HG03064 (cell line): ENCODE measurements around the gene TK1.
"Not testable (repeated sequence)": the region's sequence is repeated elsewhere in the genome, so short reads cannot be mapped to it uniquely, and the experiment has no call there.

Source experiments
- ATAC-seq: cut with Tn5 transposase; IDR thresholded peaks from one replicate; pipeline ENCODE4 v1.9.1; 2021; ENCODE audit warnings: low read depth; ENCODE audit not compliant: unreplicated experiment

Gene TK1

DNA sequence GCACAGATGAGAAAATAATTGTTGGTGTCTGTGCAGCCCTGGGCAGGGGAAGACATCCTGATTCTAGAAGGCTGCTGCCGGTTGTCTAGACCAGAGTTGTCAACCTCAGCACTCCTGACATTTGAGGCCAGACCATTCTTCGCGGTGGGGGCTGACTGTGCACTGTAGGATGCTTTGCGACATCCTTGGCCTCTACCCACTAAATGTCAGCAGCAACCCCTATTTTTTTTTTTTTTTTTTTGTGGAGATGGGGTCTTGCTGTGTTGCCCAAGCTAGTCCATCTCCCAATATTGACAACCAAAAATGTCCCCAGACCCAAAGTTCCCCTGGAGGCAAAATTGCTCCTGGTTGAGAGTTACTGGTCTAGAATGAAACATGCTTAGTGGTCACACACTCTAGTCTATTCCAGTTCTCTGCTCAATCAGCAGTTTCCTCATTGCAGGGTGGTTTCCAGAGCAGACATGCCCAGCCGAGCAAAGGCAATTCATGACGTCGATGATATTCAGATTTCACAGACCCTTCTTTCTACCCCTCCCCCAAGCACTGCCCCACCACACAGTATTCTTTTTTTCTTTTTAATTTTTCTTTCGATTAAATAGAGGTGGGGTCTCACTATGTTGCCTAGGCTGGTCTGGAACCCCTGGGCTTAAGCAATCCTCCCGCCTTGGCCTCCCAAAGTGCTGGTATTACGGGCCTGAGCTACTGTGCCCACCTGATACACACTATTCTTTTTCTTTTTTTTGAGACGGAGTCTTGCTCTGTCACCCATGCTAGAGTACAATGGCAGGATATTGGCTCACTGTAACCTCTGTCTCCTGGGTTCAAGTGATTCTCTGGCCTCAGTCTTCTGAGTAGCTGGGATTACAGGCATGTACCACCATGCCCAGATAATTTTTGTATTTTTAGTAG lies 31.7 kb downstream of the TK1 start:
- ATAC-seq: peak; percentile 40

DNA sequence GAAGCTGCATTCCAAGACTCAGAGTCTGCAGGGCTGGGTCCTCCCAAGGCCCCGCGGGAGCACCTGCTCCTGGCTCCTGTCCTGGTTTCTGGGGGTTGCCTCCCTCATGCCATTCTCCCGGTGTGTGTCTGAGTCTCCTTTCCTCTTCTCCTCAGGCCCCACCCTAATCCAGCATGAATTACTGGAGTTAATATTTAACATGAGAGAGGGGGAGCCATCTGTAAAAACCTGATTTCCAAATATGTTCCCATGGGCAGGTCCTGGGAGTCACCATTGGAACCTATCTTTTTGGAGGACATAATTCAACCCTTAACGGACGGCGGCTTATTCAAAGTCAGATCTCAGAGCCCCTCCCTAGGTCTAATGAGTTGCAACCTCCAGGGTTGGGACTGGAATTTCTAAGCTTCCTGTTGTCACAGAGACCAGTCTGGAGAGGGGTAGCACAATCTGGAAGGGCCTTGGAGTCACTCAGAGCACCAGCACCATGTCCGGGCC lies 35.3 kb downstream of the TK1 start:
- no peak for ATAC-seq

DNA sequence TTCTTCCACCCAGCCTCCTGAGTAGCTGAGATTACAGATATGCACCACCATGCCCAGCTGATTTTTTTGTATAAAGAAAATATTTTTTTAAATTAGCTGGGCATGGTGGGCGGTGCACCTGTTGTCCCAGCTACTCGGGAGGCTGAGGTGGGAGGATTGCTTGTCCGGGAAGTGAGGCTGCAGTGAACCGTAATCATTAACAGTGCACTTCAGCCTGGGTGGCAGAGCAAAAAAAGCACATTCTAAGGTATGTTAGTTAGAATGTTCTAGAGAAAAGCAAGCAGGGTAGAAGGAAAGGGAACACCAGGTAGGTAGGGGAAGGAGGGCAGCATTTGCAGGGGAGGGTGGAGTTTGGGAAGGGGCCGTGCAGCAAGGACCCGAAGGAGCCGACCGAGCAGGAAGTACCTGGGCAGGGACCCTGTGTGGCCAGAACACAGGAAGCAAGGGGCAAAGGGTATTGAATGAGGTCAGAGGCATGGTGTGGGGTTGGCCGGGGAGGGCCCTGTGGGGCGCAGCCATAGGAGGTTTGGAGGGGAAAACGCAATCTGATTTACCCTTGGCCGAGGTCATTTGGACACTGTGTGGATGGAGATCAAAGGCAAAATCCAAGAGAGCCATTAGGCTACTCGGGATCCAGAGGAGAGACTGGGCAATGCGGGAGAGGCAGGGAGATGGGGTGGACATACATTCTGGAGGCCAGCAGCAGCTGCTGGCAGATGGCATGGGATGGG lies 38.4 kb downstream of the TK1 start:
- ATAC-seq: no peak

DNA sequence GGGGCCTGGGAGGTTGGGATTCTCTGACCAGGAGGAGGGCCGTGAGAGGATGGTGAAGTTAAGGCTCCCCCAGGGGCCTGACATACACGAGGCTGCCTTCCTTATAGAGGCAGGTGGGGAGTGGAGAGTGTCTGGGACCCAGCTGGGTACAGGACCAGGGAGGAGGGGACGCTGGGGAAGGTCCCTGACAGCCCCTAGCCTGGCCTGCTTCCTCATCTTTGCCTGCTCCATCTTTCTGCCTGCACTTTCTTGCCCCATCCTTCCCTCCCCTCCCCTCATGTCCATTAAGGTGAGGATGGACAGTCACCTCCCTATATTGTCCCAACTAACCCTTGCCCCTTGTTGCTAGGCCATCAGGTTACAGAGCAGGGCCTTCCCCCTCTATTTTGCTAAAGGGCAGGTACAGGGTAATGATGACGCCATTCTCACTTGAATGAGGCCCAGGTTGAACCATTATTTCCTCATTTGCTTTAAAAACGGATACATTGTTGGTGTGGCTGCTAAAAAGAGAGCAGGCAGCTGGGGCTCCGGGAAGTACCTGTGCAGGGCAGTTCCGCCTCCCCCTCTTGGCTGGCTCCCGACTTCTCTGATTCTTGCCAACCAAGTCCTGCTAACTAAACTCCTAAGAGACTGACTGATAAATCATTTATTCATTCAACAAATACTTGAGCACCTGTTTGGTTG lies 39.4 kb downstream of the TK1 start:
- ATAC-seq: no peak

DNA sequence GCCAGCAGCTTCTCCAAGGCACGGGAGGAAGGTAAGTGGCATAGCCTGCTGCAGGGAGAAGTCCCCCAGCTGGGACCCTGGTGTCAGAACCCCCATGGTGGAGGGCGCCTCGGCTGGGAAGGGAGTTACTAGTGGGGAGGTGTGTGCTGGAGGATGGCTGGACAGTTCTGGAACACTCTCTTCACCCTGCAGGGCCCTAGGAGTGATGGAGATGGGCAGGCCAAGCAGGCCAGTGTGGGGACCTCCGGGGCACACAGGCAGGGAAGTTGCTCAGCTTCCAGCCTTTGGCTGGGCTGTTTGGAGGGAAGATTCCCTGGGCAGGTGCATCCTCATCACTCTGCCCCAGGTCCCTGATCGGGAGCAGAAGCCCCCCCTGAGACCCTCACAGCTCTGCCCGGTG lies 40.0 kb downstream of the TK1 start:
- no peak for ATAC-seq

DNA sequence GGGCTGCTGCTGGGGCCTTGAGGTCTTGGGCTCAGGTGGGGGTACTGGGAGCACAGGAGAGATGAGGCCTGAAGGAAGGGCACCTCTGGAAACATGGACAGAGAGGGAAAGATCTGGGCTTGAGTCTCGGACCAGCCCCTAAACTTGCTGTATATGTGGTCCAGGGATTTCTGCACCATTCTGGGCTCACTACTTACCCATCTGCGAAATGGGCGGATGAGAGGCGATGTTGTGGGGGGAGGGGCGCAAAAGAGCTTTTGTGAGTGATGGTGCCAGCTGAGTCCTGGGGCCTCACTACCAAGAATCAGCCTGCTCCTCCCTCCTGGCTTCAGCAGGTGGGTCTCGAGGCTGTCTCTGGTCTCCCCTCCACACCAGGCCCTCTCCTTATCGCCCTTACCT lies 40.4 kb downstream of the TK1 start:
- ATAC-seq: no peak

DNA sequence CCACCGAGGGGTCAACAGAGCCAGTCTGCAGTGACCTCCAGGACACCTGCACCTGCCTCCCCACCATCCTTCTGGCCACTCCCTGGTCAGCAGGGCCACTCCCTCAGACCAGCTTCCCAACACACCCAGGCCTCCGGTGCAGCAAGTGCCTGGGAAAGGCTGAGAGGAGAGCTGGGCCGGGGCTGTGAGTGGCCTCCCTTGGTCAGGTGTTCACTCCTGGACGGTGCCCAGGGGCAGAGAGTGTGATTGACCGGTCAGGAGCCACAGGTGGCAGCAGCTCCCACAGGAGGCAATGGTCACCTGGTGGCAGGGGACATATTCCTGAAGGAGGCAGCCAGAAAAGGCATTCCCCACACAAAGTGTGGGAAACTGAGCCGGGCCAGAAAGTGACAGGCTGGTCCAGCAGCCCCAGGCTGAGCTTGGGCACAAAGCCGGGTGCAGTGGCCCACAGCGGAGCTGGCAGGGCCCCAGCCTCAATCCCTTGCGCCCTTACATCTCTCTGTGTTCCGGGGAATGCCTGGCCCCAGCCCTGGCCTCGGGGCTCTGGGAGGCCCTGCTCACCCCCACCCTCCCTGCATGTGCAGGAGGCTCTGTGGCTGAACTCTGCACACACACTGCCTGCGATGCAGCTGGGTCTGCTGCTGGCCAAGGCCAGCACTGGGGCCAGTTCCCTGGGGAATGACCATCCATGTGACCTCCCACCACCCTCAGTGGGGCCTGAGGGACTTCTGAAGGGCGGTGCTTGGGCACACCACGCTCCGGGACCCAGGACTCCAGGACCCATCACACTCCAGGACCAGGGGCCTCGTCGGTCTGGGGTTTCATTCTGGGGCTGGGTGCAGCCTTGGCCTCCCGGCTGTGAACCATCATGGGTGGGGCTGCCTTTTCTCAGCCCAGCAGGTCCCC lies 41.9 kb downstream of the TK1 start:
- ATAC-seq: no peak

DNA sequence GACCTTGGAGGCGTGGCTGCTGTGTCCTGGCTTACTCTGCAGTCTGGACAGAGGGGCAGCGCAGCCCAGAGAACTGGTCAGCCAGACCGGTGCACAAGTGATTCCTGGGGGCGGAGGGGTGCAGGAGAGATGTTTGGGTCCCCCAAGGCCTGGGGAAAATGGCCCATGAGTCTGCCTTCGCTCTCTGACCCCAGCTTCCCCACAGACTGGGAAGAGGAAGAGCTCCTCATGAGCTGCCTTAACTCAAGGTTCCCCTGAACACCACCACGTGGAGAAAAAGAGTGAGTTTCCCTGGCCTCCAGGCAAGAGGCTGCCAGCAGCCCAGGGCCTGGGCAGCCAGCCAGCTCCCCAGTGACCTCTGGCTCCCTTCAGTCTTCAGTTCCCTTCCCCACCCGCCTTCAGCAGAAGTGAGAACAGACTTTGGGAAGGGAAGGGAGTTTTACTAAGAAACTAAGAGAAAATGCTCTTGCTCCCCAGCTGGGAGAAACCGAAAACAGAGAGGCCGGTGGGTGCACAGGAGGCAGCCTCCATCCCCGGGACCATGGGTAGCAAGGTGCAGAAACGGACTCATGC lies 42.6 kb downstream of the TK1 start:
- no peak for ATAC-seq

DNA sequence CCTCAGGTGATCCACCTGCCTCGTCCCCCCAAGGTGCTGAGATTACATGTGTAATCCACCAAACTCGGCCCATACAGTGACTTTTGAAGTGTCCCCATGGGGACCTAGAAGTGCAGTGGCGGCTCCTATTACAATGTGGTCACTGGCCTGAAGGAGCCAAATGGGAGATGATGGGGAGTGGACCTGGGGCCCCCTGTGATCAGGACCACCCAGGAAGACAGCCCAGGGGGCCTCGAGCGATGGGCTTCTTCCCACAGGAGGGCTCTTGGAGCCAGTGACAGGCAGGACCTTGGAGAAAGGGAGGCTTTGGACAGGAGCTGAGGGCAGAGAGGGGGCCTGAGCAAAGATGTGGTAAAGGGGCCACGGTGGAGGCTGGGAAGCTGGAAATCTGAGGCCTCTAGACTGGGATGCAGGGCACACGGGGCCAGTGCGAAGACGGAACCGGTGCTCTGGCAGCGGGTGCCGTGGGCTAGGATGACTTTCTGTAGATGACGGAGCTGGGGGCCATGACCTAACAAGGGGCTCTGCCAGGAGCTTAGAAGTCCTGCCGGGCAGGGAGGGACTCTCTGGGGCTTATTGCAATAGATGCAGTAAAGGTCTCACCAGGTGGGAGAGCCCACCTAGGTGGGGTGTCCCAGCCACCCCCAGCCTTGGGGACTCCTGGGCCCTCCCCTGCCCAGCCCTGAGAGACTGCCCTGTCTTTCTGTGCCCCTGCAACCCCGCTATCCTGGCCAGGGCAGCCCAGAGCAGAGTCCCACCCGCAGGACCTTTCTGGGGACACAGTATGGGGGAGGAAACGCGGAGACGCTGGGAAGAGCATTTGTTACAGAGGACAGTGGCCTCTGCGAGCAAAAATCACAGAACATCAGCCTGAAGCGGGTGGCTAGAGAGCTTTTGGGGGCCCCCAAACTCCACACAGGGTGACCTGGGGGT lies 43.4 kb downstream of the TK1 start:
- ATAC-seq: no peak

DNA sequence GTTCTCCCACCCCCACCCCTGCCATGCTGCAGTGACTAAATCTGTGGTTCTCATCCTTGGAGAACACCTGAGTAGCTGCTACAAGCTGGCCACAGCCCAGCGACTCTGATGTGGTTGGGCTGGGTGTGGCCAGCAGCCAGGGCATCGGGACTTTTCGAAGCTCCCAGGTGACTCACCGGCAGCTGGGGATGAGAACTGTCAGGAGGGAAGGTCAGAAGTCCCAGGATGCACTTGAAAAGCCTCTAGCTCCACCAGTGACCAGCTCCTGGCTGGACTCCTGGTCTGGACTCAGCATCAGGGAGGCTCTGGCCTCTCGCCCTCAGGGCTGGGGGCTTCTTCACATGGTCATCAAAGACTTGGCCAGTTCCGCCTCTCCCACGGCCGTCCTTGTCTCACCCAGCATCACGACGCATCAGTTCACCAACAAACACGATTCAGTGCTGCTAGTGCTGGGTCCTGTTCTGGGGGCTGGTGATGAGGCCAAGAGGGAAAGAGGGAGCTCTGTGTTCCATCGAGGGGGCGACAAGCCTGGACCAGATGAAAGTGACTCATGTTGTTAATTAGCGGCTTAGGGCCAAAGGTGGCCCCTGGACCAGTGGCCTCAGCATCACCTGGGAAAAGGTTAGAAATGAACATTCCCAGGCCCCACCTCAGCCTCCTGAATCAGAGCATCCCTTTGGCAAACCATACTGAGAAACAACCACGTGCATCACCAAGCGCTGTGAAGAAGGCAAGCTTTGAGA lies 44.6 kb downstream of the TK1 start:
- no peak for ATAC-seq

DNA sequence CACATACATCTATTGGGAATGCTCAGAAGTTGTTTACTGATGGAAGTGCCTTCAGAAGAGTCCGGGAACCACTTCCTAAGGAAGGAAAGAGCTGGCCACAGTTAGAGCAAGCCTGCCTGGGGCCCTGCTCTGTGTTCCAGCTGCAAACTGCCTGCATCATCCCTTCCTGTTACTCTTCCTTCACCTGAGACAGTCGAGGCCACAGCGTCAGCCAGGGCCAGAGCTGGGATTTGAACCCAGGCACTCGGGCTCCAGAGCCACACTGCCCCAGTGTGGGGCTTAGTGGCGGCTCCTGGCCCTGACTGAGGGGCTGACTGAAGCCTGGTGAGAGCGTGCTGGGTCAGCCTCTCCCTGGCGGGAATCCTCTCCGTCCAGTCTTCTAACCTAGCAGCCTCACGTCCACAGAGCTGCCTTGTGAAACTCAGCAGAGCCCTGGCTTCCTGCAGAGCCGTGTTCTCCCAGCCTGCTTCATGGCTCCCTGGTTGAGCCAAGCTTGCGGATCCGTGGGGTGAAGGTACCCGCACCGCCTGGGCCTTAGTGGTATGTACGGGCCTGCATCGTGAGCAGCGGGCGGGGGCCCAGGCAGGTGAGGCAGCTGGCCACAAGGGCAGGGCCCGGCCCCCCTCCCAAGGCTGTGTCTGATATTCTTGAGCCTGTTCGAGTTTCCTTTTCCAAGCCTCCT lies 45.3 kb downstream of the TK1 start:
- ATAC-seq: no peak

DNA sequence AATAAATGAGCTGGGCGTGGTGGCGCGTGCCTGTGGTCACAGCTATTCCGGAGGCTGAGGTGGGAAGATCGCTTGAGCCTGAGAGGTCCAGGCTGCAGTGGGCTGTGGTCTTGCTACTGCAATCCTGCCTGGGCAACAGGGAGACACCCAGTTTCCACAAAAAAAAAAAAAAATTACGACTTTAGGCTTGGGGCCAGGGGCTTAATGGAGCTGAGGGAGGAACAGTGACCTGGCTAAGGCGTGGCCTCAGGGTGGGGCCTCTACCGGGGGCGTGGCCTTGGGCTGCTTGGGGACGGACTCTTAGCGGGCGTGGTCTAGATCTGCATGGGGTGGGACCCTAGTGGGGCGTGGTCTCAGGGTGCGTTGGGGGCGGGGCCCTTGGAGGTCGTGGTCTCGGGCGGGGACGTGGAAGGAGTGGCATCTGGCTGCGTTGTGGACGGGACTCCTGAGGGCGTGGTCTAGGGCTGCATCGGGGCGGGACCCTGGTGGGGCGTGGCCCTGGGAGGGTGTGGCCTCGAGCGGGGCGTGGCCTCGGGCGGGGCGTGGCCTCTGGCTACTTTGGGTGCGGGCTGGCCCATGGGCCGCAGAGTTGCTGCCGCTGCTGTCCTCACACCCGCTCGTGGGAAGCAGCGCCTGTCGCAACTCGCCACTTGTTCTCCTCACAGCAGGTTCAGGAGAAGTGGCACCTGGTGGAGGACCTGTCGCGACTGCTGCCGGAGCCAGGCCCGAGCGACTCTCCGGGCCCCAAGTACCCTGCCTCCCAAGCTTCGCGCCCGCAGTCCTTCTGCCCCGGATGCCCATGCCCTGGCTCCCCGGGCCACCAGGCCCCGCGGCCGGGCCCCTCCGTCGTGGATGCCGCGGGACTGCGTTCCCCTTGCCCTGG lies 46.4 kb downstream of the TK1 start:
- peak; percentile 48 for ATAC-seq

DNA sequence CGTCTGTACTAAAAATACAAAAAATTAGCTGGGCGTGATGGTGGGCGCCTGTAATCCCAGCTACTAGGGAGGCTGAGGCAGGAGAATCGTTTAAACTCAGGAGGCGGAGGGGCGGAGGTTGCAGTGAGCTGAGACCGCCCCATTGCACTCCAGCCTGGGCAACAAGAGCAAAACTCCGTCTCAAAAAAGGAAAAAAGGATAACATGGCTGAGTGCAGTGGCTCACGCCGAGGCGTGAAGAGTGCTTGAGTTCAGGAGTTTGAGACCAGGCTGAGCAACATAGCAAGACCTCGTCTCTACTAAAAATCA lies 47.0 kb downstream of the TK1 start:
- not testable (repeated sequence) for ATAC-seq

DNA sequence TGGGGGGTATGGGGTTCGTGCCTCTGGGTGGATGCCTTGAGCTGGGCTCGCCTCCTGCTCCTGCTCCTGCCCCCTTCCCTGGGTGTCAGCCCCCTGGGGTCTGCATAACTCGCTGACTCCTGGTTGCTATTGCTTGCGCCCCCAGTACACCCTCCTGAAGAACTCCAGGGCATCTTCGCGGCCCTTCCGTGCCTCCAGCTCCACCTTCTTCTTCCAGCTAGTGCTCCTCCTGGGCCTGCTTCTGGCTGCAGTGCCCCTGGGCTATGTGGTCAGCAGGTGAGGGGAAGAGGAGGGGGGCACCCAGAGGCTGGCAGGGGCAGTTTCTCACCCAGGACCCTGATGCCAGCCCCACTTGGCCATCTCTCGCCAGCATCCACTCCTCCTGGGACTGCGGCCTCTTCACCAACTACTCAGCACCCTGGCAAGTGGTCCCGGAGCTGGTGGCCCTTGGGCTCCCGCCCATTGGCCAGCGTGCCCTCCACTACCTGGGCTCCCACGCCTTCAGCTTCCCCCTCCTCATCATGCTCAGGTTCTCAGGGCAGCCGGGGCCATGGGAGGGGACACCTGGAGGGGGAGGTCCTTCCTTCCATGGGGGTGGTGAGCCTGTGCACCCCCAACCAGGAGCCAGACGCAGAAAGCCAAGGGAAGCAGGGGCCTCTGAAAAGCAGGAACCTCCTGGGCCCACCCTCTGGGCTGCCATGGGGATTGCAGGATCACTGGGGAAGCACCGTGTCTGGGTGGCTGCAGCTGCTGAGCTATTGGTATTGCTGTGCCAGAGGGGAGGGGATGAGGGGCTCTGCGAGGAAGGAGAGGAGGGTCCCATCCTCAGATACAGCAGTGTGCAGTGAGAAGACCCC lies 48.4 kb downstream of the TK1 start:
- no peak for ATAC-seq

DNA sequence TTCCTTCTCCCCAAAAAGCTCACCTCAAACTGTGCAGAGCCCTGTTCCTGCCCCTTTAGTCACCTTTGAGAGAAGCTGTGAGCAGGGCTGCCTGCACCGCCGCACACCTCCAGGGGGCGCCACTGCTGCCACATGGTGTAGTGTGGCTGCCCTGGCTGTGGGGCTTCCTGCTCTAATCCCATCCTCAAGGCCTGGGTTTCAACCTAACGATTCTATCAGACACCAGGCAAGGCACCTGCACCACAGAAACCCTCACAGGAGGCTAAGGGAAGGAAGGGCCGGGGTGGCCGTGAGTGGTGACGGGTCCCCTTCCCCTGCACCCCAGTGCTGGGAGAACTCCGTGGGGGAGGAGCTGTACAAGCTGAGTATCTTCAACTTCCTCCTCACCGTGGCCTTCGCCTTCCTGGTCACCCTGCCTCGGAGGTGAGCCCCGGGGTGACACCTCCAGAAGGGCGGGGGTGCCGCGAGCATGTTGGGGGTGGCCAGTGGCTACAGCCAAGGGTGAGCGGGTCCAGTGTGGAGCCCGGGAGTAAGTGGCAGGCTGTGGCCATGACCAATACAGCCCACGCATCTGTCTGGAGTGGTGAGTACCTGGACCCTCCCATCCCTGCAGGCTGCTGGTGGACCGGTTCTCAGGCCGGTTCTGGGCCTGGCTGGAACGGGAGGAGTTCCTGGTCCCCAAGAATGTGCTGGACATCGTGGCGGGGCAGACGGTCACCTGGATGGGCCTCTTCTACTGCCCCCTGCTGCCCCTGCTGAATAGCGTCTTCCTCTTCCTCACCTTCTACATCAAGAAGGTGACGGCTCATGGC lies 49.3 kb downstream of the TK1 start:
- ATAC-seq: no peak
